Activated naive CD4-positive, alpha-beta T cell treated with anti-CD3 and anti-CD28 coated beads, Interleukin-2, amount 50 U/mL, for 24 hours (primary cell): ENCODE results near the gene C3AR1.
A peak's percentile ranks its signal among the peaks of the same experiment; 100 is the strongest.
"Not testable (repeated sequence)": the region's sequence is repeated elsewhere in the genome, so short reads cannot be mapped to it uniquely, and the experiment has no call there.

Experiments
- H3K27ac Mint-ChIP-seq: one replicate; pipeline ENCODE4 v1.8.0; 2021; ENCODE audit warnings: mild to moderate bottlenecking, mixed read lengths
- H3K27me3 Mint-ChIP-seq: one replicate; pipeline ENCODE4 v1.8.0; 2021; ENCODE audit warnings: mixed read lengths
- H3K36me3 Mint-ChIP-seq: one replicate; pipeline ENCODE4 v1.8.0; 2021; ENCODE audit warnings: mixed read lengths
- H3K4me1 Mint-ChIP-seq: one replicate; pipeline ENCODE4 v1.8.0; 2021; ENCODE audit warnings: mixed read lengths
- H3K4me3 Mint-ChIP-seq: one replicate; pipeline ENCODE4 v1.8.0; 2021; ENCODE audit warnings: mild to moderate bottlenecking, mixed read lengths
- H3K9me3 Mint-ChIP-seq: one replicate; pipeline ENCODE4 v1.8.0; 2021; ENCODE audit warnings: mixed read lengths

C3AR1 gene

DNA sequence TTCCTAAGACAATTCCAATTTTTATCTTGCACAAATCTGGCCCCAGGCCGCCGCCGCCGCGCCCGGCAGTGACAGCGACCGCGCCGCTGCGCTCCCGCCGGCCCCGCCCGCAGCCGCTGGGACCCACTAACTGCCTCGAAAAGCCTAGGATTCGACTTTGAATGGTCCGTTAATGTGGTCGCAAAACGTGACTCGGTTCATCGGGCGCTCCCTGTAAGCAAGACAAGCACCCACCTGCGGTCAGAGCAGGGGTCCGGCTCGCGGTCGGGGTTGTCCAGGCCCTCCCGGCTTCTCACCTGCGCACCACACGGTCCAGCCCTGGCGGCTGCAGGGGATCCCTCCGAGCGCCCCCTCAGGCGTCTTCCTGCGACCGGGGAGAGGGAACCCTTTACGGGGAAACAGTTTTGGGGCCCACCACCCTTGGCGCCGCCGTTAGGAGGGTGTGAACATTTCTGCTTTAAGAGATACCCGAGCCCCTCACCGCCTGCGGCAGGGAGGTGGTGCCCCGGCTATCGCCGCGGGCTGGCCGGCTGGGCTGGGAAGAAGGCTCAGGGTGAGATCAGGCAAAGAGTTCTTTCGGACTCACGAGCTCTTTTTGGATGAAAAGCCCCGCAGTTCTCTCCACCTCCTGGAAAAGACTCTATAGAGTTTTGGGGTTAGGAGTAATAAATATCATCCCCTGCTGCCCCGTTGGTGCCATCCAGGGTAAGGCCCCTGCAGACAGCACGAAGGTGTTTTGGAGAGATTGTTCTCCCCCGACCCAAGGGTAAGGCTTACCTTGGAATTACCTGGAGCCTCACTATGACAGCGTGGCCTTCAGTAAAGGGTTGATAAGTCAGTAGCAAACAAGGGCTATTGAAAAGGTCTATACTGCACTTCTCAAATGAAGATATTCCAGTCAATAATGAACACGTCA, 47.2 kb downstream of the C3AR1 start:
- Mint-ChIP-seq H3K9me3 (no peaks in the 10 kb centered on the region), H3K4me3 (peak overlapping the region; percentile 58), H3K27me3 (peaks cover 28% of the 10 kb centered on the region)

GRCh38 chr12:8018213-8018612, 47.9 kb downstream of the C3AR1 start:
- not testable (repeated sequence) for H3K36me3 Mint-ChIP-seq, H3K27ac Mint-ChIP-seq, H3K4me1 Mint-ChIP-seq, H3K9me3 Mint-ChIP-seq
- H3K27me3 Mint-ChIP-seq = peaks cover 28% of the 10 kb centered on the region
- peak overlapping the region; percentile 15 for H3K4me3 Mint-ChIP-seq

More for the DNA sequence above, 47.2 kb downstream of the C3AR1 start:
- no peak overlapping the region for H3K27ac Mint-ChIP-seq
- no peaks in the 10 kb centered on the region for H3K36me3 Mint-ChIP-seq
- no peaks in the 10 kb centered on the region for H3K4me1 Mint-ChIP-seq

DNA sequence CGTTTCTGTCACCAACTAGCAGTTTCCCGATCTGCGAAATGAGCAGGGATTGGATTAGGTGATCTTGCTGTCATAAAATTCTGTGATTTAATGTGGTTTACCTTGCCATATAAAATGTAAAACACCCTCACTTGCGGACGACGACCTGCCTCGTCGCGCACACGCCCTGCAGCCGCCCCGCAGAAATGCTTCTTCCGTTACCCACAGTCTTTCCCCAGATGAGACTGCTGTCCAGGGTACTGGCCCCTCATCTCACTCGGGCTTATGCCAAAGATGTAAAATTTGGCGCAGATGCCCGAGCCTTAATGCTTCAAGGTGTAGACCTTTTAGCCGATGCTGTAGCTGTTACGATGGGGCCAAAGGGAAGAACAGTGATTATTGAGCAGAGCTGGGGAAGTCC, 51.3 kb downstream of the C3AR1 start:
- H3K9me3 Mint-ChIP-seq = no peaks in the 10 kb centered on the region
- no peak overlapping the region for H3K4me3 Mint-ChIP-seq
- no peaks in the 10 kb centered on the region for H3K36me3 Mint-ChIP-seq
- H3K27ac Mint-ChIP-seq = no peak overlapping the region
- no peaks in the 10 kb centered on the region for H3K4me1 Mint-ChIP-seq
- peaks cover 30% of the 10 kb centered on the region for H3K27me3 Mint-ChIP-seq

DNA sequence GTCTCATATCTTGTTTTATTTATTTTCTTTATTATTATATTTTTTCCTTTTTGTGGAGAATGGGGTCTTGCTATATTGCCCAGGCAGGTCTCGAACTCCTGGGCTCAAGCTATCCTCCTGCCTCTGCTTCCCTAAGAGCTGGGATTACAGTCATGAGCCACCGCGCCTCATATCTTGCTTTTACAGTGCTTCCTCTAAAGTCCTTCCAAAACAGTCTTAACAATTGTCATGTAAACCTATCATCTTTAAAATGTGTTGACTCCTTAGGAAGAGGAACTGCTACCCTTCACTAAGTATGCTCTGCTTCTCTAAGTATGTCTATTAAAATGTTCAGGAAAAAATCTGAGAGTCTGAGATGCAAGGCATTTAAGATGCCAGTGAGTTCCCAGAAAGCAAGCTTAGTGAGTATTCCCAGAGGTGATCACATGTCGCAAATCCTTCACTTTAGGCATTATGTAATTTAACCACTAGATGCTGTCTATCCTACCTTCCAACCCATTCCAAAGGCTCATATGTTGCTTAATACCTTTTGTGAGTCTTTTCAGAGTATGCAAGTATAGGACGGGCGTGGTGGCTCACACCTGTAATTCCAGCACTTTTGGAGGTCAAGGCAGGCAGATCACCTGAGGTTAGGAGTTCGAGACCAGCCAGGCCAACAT, 53.4 kb downstream of the C3AR1 start:
- Mint-ChIP-seq H3K4me3 (no peak overlapping the region), H3K27ac (no peak overlapping the region), H3K36me3 (no peaks in the 10 kb centered on the region), H3K27me3 (peaks cover 27% of the 10 kb centered on the region), H3K9me3 (no peaks in the 10 kb centered on the region), H3K4me1 (no peaks in the 10 kb centered on the region)

GRCh38 chr12:8011331-8011730, 54.8 kb downstream of the C3AR1 start:
- H3K4me1 Mint-ChIP-seq = no peaks in the 10 kb centered on the region

More at GRCh38 chr12:8011331-8011730, 54.8 kb downstream of the C3AR1 start:
- H3K27me3 Mint-ChIP-seq = peaks cover 19% of the 10 kb centered on the region
- H3K9me3 Mint-ChIP-seq = no peaks in the 10 kb centered on the region
- no peaks in the 10 kb centered on the region for H3K36me3 Mint-ChIP-seq
- no peak overlapping the region for H3K27ac Mint-ChIP-seq
- H3K4me3 Mint-ChIP-seq = no peak overlapping the region
